ENCODE results near the gene ZFPL1.

GRCh38 chr11:65072631-65072966 is 11.4 kb upstream of the ZFPL1 start:
- no peak for TF ChIP-seq HSF1 (IDR thresholded peaks at IDR 0.05; ENCODE audit: low read depth, low read length)
- TF ChIP-seq, protein P1, sequence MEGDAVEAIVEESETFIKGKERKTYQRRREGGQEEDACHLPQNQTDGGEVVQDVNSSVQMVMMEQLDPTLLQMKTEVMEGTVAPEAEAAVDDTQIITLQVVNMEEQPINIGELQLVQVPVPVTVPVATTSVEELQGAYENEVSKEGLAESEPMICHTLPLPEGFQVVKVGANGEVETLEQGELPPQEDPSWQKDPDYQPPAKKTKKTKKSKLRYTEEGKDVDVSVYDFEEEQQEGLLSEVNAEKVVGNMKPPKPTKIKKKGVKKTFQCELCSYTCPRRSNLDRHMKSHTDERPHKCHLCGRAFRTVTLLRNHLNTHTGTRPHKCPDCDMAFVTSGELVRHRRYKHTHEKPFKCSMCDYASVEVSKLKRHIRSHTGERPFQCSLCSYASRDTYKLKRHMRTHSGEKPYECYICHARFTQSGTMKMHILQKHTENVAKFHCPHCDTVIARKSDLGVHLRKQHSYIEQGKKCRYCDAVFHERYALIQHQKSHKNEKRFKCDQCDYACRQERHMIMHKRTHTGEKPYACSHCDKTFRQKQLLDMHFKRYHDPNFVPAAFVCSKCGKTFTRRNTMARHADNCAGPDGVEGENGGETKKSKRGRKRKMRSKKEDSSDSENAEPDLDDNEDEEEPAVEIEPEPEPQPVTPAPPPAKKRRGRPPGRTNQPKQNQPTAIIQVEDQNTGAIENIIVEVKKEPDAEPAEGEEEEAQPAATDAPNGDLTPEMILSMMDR (IDR thresholded peaks at IDR 0.05 in 2 of 3, conservative IDR thresholded peaks at IDR 0.05 in 1 of 3; ENCODE audit: control insufficient read depth in 2 of 3, extremely low read depth in 1 of 3, insufficient read depth in 1 of 3, low read depth in 3 of 3, low read length in 3 of 3): no peak
- no peak for TF ChIP-seq NFIC (IDR thresholded peaks at IDR 0.05; ENCODE audit: low read depth, low read length)
- TF ChIP-seq SUPT20H (IDR thresholded peaks at IDR 0.05; ENCODE audit: borderline replicate concordance, control insufficient read depth, low read depth, low read length): no peak
- no peak for TF ChIP-seq ATF3 (IDR thresholded peaks at IDR 0.05; ENCODE audit: borderline replicate concordance, extremely low read depth, low read depth, low read length)
- no peak for TF ChIP-seq CHD2 (IDR thresholded peaks at IDR 0.05; ENCODE audit: borderline replicate concordance, low read depth, low read length)
- TF ChIP-seq ATF2 (IDR thresholded peaks at IDR 0.05; ENCODE audit: low read length): no peak
- TF ChIP-seq, protein P2, sequence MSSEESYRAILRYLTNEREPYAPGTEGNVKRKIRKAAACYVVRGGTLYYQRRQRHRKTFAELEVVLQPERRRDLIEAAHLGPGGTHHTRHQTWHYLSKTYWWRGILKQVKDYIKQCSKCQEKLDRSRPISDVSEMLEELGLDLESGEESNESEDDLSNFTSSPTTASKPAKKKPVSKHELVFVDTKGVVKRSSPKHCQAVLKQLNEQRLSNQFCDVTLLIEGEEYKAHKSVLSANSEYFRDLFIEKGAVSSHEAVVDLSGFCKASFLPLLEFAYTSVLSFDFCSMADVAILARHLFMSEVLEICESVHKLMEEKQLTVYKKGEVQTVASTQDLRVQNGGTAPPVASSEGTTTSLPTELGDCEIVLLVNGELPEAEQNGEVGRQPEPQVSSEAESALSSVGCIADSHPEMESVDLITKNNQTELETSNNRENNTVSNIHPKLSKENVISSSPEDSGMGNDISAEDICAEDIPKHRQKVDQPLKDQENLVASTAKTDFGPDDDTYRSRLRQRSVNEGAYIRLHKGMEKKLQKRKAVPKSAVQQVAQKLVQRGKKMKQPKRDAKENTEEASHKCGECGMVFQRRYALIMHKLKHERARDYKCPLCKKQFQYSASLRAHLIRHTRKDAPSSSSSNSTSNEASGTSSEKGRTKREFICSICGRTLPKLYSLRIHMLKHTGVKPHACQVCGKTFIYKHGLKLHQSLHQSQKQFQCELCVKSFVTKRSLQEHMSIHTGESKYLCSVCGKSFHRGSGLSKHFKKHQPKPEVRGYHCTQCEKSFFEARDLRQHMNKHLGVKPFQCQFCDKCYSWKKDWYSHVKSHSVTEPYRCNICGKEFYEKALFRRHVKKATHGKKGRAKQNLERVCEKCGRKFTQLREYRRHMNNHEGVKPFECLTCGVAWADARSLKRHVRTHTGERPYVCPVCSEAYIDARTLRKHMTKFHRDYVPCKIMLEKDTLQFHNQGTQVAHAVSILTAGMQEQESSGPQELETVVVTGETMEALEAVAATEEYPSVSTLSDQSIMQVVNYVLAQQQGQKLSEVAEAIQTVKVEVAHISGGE (CRISPR knock-in tag; IDR thresholded peaks at IDR 0.05): no peak
- TF ChIP-seq SREBF2 (IDR thresholded peaks at IDR 0.05; ENCODE audit: low read length): no peak

Data from GM12878 (cell line).